ENCODE results near the gene PDK4. TPM values are rescaled to one million over a fixed set of nuclear protein-coding genes. Genes with fewer than 3 reads are reported as not detected.

Gene PDK4
- total and polyA plus RNA-seq, 8 donors = 53.5 to 697 (median 111) TPM

GRCh38 chr7:95545007-95545615 is 51.2 kb downstream of the PDK4 start:
- WGBS, 5 donors = 4 to 19% (median 6%) methylated on average over 3 of the region's 3 CpGs
- Histone ChIP-seq H3K9me3 (no peaks in the 10 kb centered on the region), H3K36me3 (no peaks in the 10 kb centered on the region), H3K27me3 (no peaks in the 10 kb centered on the region), H3K4me1 (peaks cover 42 to 61% (median 49%) of the 10 kb centered on the region in 4 donors), H3K27ac (peak overlapping the region in 4 of 5 donors; percentile 78 to 96 (median 92)), H3K4me3 (peak overlapping the region; percentile 8 to 25 (median 21))
- TF ChIP-seq CTCF (IDR thresholded peaks at IDR 0.05) (peak in 5 of 7 experiments; percentile 53 to 77 (median 73)), POLR2AphosphoS5 (IDR thresholded peaks at IDR 0.05) (peak; percentile 40 to 56 (median 55)), POLR2A (IDR thresholded peaks at IDR 0.05) (no peak)
- peak; percentile 55 to 85 for DNase-seq
- intact Hi-C loops (cut with DNase I; ENCODE audit: low total_unique reads) = no loop called here

GRCh38 chr7:95544171-95544570 is 52.1 kb downstream of the PDK4 start:
- H3K4me3 ChIP-seq = no peak overlapping the region
- whole genome bisulfite sequencing, 5 donors = 68 to 86% (median 79%) methylated on average over 1 of the region's 1 CpG
- H3K9me3 ChIP-seq = no peaks in the 10 kb centered on the region
- H3K27me3 ChIP-seq = no peaks in the 10 kb centered on the region
- DNase-seq = no peak
- no peaks in the 10 kb centered on the region for H3K36me3 ChIP-seq
- H3K4me1 ChIP-seq = peaks cover 35 to 51% (median 42%) of the 10 kb centered on the region in 4 donors
- no peak for TF ChIP-seq EP300 (IDR thresholded peaks at IDR 0.05)
- TF ChIP-seq CTCF (IDR thresholded peaks at IDR 0.05) = no peak
- TF ChIP-seq POLR2A (IDR thresholded peaks at IDR 0.05) = no peak
- TF ChIP-seq POLR2AphosphoS5 (IDR thresholded peaks at IDR 0.05) = no peak
- peak overlapping the region in 2 of 5 donors; percentile 93 to 96 for H3K27ac ChIP-seq
- intact Hi-C loops (cut with DNase I; ENCODE audit: low total_unique reads) = no loop called here

- Histone ChIP-seq H3K27me3 (no peaks in the 10 kb centered on the region), H3K4me3 (no peak overlapping the region), H3K27ac (no peak overlapping the region), H3K9me3 (no peaks in the 10 kb centered on the region), H3K36me3 (no peaks in the 10 kb centered on the region), H3K4me1 (peaks cover 28 to 43% (median 33%) of the 10 kb centered on the region in 4 donors)
- TF ChIP-seq EP300 (IDR thresholded peaks at IDR 0.05) (no peak), POLR2AphosphoS5 (IDR thresholded peaks at IDR 0.05) (no peak), POLR2A (IDR thresholded peaks at IDR 0.05) (no peak), CTCF (IDR thresholded peaks at IDR 0.05) (no peak)
- intact Hi-C loops (cut with DNase I; ENCODE audit: low total_unique reads) = no loop called here
- DNase-seq = no peak
- 92 to 96% (median 95%) methylated on average over 6 of the region's 6 CpGs for WGBS, 5 donors
Observed at GRCh38 chr7:95543312-95543711, 53.0 kb downstream of the PDK4 start.

- no peaks in the 10 kb centered on the region for H3K27me3 ChIP-seq
- TF ChIP-seq POLR2AphosphoS5 (IDR thresholded peaks at IDR 0.05) = no peak
- TF ChIP-seq CTCF (IDR thresholded peaks at IDR 0.05) = no peak
- no peak for TF ChIP-seq EP300 (IDR thresholded peaks at IDR 0.05)
- TF ChIP-seq POLR2A (IDR thresholded peaks at IDR 0.05) = no peak
- no peak overlapping the region for H3K4me3 ChIP-seq
- WGBS, 5 donors = 65 to 84% (median 74%) methylated on average over 1 of the region's 1 CpG
- intact Hi-C loops (cut with DNase I; ENCODE audit: low total_unique reads) = no loop called here
- H3K27ac ChIP-seq = no peak overlapping the region
- H3K4me1 ChIP-seq = peaks cover 1 to 13% (median 4%) of the 10 kb centered on the region in 4 donors
- H3K9me3 ChIP-seq = no peaks in the 10 kb centered on the region
- no peak for DNase-seq
- H3K36me3 ChIP-seq = no peaks in the 10 kb centered on the region
Observed at GRCh38 chr7:95540366-95540765, 56.0 kb downstream of the PDK4 start.

Measured in stomach (tissue), 9 donors.